Neural cell (in vitro differentiated cells): Measurements from ENCODE around the gene OBSCN. TPM values are rescaled to one million over a fixed set of nuclear protein-coding genes. Genes with fewer than 3 reads are reported as not detected.

ENCODE experiments used
- H2AFZ ChIP-seq: fragments of 200-600, 300-800 bp; sonication (generic), shearing (Covaris generic); 2 replicates; pipeline ENCODE4 v1.6.0; 2014; ENCODE audit warnings: low read depth, mild to moderate bottlenecking, antibody characterized with exemption, low read length, moderate library complexity
- H3F3A ChIP-seq: fragments of 200-600 bp; shearing (Covaris generic); 2 replicates; pipeline ENCODE4 v1.6.1; 2016; ENCODE audit warnings: mild to moderate bottlenecking, moderate library complexity, mixed read lengths, antibody characterized with exemption, low read length; ENCODE audit not compliant: insufficient read depth, poor library complexity, severe bottlenecking
- H3K27ac ChIP-seq: fragments of 200-600, 300-800 bp; sonication (generic), shearing (Covaris generic); 2 replicates; pipeline ENCODE4 v1.5.1; 2014; ENCODE audit warnings: mild to moderate bottlenecking, low read length, moderate library complexity
- H3K27me3 ChIP-seq: fragments of 300-800, 200-600 bp; sonication (generic), shearing (Covaris generic); 2 replicates; pipeline ENCODE4 v1.6.0; 2014; ENCODE audit warnings: mild to moderate bottlenecking, low read depth, low read length, moderate library complexity; ENCODE audit not compliant: insufficient read depth
- H3K36me3 ChIP-seq: fragments of 300-800, 200-600 bp; sonication (generic), shearing (Covaris generic); 2 replicates; pipeline ENCODE4 v1.5.1; 2014; ENCODE audit warnings: mild to moderate bottlenecking, antibody characterized with exemption, low read length, moderate library complexity; ENCODE audit not compliant: insufficient read depth
- H3K4me2 ChIP-seq: fragments of 300-800, 200-600 bp; sonication (generic), shearing (Covaris generic); 2 replicates; pipeline ENCODE4 v1.6.0; 2014; ENCODE audit warnings: mild to moderate bottlenecking, low read length
- H3K4me3 ChIP-seq: fragments of 300-800, 200-600 bp; sonication (generic), shearing (Covaris generic); 2 replicates; pipeline ENCODE4 v1.5.1; 2014; ENCODE audit warnings: mild to moderate bottlenecking, low read length, moderate library complexity
- H3K79me2 ChIP-seq: fragments of 200-600 bp; shearing (Covaris generic); replicated peaks from 2 replicates; pipeline ENCODE4 v1.6.0; 2014; ENCODE audit warnings: mild to moderate bottlenecking, low read length, moderate library complexity; ENCODE audit not compliant: insufficient read depth
- H3K9ac ChIP-seq: fragments of 300-800, 200-600 bp; sonication (generic), shearing (Covaris generic); 2 replicates; pipeline ENCODE4 v1.6.1; 2016; ENCODE audit warnings: mild to moderate bottlenecking, low read length, mixed read lengths
- H3K9me2 ChIP-seq: fragments of 200-600 bp; shearing (Covaris generic); 2 replicates; pipeline ENCODE4 v1.6.1; 2016; ENCODE audit warnings: mild to moderate bottlenecking, low read length, mixed read lengths; ENCODE audit not compliant: insufficient read depth
- H3K9me3 ChIP-seq: fragments of 200-600, 300-800 bp; sonication (generic), shearing (Covaris generic); 2 replicates; pipeline ENCODE4 v1.6.1; 2016; ENCODE audit warnings: mild to moderate bottlenecking, mixed run types, low read length, moderate library complexity, mixed read lengths
- H4K20me1 ChIP-seq: fragments of 200-600 bp; shearing (Covaris generic); 2 replicates; pipeline ENCODE4 v1.6.1; 2016; ENCODE audit warnings: mild to moderate bottlenecking, mixed run types; ENCODE audit not compliant: insufficient read depth
- EP300 ChIP-seq: fragments of 450-650 bp; conservative IDR thresholded peaks from 2 replicates; pipeline ENCODE4 v1.6.1; 2014; ENCODE audit warnings: antibody characterized with exemption, mild to moderate bottlenecking, moderate library complexity; ENCODE audit not compliant: poor library complexity, severe bottlenecking
- EZH2 ChIP-seq: fragments of 200-600, 300-800 bp; shearing (Covaris generic), sonication (generic); IDR thresholded peaks from 2 replicates; pipeline ENCODE4 v1.6.1; 2014; ENCODE audit warnings: antibody characterized with exemption, low read length, borderline replicate concordance, mild to moderate bottlenecking; ENCODE audit not compliant: insufficient read depth, poor library complexity, severe bottlenecking
- MXI1 ChIP-seq: fragments of 450-650 bp; conservative IDR thresholded peaks from 2 replicates; pipeline ENCODE4 v1.6.1; 2014; ENCODE audit warnings: antibody characterized with exemption, mild to moderate bottlenecking; ENCODE audit not compliant: poor library complexity, severe bottlenecking
- POLR2AphosphoS5 ChIP-seq: IDR thresholded peaks from 2 replicates; pipeline ENCODE4 v1.6.1; 2012
- RAD21 ChIP-seq: fragments of 450-650 bp; conservative IDR thresholded peaks from 2 replicates; pipeline ENCODE4 v1.6.1; 2014; ENCODE audit warnings: antibody characterized with exemption, mild to moderate bottlenecking, moderate library complexity
- SMC3 ChIP-seq: fragments of 450-650 bp; conservative IDR thresholded peaks from 2 replicates; pipeline ENCODE4 v1.6.1; 2014; ENCODE audit warnings: antibody characterized with exemption, mild to moderate bottlenecking, moderate library complexity; ENCODE audit not compliant: poor library complexity
- TAF1 ChIP-seq: IDR thresholded peaks from 2 replicates; pipeline ENCODE4 v1.6.1; 2012; ENCODE audit warnings: low read depth
- polyA plus RNA-seq: library from polyadenylated mRNA; depleted of rRNA; stranded (reverse); fragments of >200 nt; gene quantifications from 2 replicates; pipeline ENCODE4 v1.2.3, GENCODE V29; 2014
- TF ChIP-seq, protein P1 (sequence below): IDR thresholded peaks from 2 replicates; pipeline ENCODE4 v1.6.1; 2012; ENCODE audit warnings: borderline replicate concordance
- TF ChIP-seq, protein P2 (sequence below): fragments of 450-650 bp; IDR thresholded peaks from 2 replicates; pipeline ENCODE4 v1.5.1; 2014; ENCODE audit warnings: antibody characterized with exemption, mild to moderate bottlenecking, moderate library complexity; ENCODE audit not compliant: poor library complexity, severe bottlenecking

OBSCN gene
- polyA plus RNA-seq, 1 donor from 2014 or later: 7.2 TPM

DNA sequence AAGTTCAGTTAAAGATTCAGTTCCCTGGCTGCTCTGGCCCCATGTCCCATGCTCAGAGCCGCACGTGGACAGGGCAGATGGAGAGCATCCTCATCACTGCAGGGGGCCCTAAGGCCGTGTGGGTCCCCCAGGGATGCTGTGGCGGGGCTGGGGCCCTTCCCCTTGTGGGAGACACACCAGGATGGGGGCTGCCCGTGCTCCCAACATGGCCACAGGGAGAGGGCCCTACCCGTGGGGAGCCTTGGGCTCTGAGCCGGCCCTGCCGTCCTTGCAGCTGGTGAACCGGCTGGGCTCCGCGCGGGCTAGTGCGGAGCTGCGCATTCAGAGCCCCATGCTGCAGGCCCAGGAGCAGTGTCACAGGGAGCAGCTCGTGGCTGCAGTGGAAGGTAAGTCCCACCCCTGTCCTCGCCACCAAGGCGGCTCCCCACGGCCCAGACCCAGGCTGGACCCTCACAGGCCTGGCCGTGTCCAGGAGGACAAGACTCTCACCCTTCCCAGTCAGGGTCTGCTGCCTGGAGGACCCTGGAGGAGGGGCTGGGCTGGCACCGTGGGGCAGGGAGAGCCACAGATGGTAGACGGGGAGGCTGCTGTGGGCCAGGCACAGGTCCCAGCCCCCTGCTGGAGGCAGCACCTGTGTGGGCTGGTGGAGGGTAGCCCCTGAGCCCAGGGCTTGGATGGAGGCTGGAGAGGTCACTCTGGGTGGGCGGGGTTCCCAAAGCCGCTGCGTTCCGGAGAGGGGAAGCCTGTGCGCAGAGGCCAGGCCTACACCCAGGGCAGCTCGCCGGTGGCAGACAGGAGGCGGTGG is 145.0 kb downstream of the OBSCN start:
- Histone ChIP-seq H3K79me2 (no peaks in the 10 kb centered on the region), H3K9me3 (no peaks in the 10 kb centered on the region), H2AFZ (no peak overlapping the region), H3K4me3 (no peak overlapping the region), H3F3A (no peaks in the 10 kb centered on the region), H3K27me3 (no peaks in the 10 kb centered on the region), H3K9ac (no peak overlapping the region), H4K20me1 (no peaks in the 10 kb centered on the region), H3K36me3 (no peaks in the 10 kb centered on the region), H3K4me2 (no peak overlapping the region), H3K27ac (no peak overlapping the region), H3K9me2 (no peaks in the 10 kb centered on the region)
- no peak for TF ChIP-seq POLR2AphosphoS5
- TF ChIP-seq, protein P1, sequence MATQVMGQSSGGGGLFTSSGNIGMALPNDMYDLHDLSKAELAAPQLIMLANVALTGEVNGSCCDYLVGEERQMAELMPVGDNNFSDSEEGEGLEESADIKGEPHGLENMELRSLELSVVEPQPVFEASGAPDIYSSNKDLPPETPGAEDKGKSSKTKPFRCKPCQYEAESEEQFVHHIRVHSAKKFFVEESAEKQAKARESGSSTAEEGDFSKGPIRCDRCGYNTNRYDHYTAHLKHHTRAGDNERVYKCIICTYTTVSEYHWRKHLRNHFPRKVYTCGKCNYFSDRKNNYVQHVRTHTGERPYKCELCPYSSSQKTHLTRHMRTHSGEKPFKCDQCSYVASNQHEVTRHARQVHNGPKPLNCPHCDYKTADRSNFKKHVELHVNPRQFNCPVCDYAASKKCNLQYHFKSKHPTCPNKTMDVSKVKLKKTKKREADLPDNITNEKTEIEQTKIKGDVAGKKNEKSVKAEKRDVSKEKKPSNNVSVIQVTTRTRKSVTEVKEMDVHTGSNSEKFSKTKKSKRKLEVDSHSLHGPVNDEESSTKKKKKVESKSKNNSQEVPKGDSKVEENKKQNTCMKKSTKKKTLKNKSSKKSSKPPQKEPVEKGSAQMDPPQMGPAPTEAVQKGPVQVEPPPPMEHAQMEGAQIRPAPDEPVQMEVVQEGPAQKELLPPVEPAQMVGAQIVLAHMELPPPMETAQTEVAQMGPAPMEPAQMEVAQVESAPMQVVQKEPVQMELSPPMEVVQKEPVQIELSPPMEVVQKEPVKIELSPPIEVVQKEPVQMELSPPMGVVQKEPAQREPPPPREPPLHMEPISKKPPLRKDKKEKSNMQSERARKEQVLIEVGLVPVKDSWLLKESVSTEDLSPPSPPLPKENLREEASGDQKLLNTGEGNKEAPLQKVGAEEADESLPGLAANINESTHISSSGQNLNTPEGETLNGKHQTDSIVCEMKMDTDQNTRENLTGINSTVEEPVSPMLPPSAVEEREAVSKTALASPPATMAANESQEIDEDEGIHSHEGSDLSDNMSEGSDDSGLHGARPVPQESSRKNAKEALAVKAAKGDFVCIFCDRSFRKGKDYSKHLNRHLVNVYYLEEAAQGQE: no peak
- TF ChIP-seq RAD21: no peak
- no peak for TF ChIP-seq EZH2
- TF ChIP-seq SMC3: no peak
- TF ChIP-seq MXI1: no peak
- no peak for TF ChIP-seq EP300
- TF ChIP-seq, protein P2, sequence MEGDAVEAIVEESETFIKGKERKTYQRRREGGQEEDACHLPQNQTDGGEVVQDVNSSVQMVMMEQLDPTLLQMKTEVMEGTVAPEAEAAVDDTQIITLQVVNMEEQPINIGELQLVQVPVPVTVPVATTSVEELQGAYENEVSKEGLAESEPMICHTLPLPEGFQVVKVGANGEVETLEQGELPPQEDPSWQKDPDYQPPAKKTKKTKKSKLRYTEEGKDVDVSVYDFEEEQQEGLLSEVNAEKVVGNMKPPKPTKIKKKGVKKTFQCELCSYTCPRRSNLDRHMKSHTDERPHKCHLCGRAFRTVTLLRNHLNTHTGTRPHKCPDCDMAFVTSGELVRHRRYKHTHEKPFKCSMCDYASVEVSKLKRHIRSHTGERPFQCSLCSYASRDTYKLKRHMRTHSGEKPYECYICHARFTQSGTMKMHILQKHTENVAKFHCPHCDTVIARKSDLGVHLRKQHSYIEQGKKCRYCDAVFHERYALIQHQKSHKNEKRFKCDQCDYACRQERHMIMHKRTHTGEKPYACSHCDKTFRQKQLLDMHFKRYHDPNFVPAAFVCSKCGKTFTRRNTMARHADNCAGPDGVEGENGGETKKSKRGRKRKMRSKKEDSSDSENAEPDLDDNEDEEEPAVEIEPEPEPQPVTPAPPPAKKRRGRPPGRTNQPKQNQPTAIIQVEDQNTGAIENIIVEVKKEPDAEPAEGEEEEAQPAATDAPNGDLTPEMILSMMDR: no peak
- no peak for TF ChIP-seq TAF1

DNA sequence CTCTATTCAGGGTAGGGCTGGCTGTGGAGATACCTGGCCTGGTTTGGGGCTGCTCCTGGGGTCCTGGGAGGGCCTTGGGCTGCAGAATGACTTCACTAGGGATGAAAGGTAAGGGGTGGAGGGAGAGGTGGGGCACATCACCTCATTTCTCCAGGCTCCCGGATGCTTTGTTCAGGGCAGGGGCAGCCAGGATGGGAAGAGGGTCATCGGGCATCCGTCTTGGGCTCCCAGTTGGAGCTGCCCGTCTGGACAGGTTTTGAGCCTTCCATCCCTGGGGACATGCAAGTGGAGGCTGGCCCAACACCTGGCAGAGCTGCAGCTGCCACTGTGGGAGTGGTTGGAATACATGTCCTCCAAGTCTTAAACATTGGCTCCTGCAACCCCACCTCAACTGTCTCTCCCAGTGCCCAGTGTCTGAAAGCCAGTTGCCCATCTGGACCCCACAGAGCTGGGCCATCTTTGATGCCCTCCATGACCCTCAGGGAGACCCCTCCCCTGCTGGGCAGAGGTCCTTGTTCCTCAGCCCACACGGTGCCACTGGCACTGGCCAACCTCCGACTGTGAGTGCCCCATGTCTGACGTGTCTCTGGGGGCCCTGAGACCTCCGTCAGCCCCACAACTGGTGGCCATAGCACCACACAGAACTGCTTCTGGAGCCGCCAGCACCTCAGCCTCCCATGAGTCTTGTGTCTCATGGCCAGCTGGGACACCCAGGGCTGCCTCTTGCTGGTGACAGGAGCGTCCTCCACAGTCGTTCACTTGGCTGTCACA is 145.9 kb downstream of the OBSCN start:
- Histone ChIP-seq H3K9me2 (no peaks in the 10 kb centered on the region), H3F3A (no peaks in the 10 kb centered on the region), H3K4me3 (no peak overlapping the region), H3K9me3 (no peaks in the 10 kb centered on the region), H3K36me3 (no peaks in the 10 kb centered on the region), H2AFZ (no peak overlapping the region), H3K9ac (no peak overlapping the region), H3K4me2 (no peak overlapping the region), H3K27me3 (no peaks in the 10 kb centered on the region), H4K20me1 (no peaks in the 10 kb centered on the region), H3K79me2 (no peaks in the 10 kb centered on the region), H3K27ac (no peak overlapping the region)
- no peak for TF ChIP-seq EP300
- TF ChIP-seq, protein P2: no peak
- no peak for TF ChIP-seq EZH2
- TF ChIP-seq SMC3: no peak
- TF ChIP-seq, protein P1: no peak
- TF ChIP-seq POLR2AphosphoS5: no peak
- TF ChIP-seq MXI1: no peak
